ENCODE data around the gene BCO1. TPM values are rescaled to one million over a fixed set of nuclear protein-coding genes. Genes with fewer than 3 reads are reported as not detected.

Gene BCO1
- total RNA-seq, 2 donors from 2014 or later: 0.18 to 2.2 TPM

DNA sequence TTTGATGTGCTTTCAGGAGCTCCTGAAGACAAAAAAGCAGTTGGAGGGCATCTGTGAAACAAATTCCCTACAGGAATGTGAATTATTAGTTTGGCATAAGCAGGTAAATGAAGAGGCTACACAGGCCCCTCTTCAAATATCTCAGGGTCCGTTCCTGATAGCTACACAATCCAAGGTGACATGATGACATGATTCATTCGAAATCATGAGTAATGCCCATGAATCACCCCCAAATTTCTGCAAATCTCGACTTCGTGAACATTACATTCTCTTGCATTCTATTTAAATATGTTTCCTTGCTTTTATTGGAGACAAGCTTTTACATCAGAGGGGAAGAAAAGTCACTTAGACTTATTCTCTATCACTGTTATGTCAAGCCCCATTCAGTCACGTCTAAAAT is 98.6 kb downstream of the BCO1 start:
- no peaks in the 10 kb centered on the region for H3K9me3 ChIP-seq
- TF ChIP-seq, protein P1, sequence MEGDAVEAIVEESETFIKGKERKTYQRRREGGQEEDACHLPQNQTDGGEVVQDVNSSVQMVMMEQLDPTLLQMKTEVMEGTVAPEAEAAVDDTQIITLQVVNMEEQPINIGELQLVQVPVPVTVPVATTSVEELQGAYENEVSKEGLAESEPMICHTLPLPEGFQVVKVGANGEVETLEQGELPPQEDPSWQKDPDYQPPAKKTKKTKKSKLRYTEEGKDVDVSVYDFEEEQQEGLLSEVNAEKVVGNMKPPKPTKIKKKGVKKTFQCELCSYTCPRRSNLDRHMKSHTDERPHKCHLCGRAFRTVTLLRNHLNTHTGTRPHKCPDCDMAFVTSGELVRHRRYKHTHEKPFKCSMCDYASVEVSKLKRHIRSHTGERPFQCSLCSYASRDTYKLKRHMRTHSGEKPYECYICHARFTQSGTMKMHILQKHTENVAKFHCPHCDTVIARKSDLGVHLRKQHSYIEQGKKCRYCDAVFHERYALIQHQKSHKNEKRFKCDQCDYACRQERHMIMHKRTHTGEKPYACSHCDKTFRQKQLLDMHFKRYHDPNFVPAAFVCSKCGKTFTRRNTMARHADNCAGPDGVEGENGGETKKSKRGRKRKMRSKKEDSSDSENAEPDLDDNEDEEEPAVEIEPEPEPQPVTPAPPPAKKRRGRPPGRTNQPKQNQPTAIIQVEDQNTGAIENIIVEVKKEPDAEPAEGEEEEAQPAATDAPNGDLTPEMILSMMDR (IDR thresholded peaks at IDR 0.05): no peak
- TF ChIP-seq POLR2A (IDR thresholded peaks at IDR 0.05): no peak
- TF ChIP-seq POLR2AphosphoS5 (IDR thresholded peaks at IDR 0.05): no peak
- no peak overlapping the region for H3K27ac ChIP-seq
- H3K27me3 ChIP-seq (replicated peaks; ENCODE audit: insufficient read depth): no peaks in the 10 kb centered on the region
- H3K4me1 ChIP-seq (replicated peaks): no peaks in the 10 kb centered on the region
- WGBS: 90% methylated on average over 5 of the region's 5 CpGs
- DNase-seq (ENCODE audit: low spot score): no peak
- no peak overlapping the region for H3K4me3 ChIP-seq
- H3K36me3 ChIP-seq: no peaks in the 10 kb centered on the region
- intact Hi-C loops (cut with DNase I): no loop called here

Other genes starting within 250 kb of the BCO1 start
- gene CMC2, start 231.8 kb upstream of the BCO1 start, total RNA-seq: 100 to 1,000 TPM in 1 of 2 donors, 10 to 100 TPM in 1; 38.9 to 153 TPM
- 100 to 1,000 TPM in 1 of 2 donors, 10 to 100 TPM in 1; 40.6 to 103 TPM for gene CENPN, start 231.5 kb upstream of the BCO1 start, total RNA-seq
- 10 to 100 TPM; 47.1 to 62.4 TPM for gene ATMIN, start 202.8 kb upstream of the BCO1 start, total RNA-seq
- 10 to 100 TPM in 1 of 2 donors, 1 to 10 TPM in 1; 3.9 to 15.7 TPM for gene C16orf46, start 161.5 kb upstream of the BCO1 start, total RNA-seq
- 10 to 100 TPM in 1 of 2 donors, 1 to 10 TPM in 1; 7.6 to 27.5 TPM for gene GCSH, start 142.3 kb upstream of the BCO1 start, total RNA-seq
- 10 to 100 TPM in 1 of 2 donors, 1 to 10 TPM in 1; 8.2 to 10.1 TPM for gene GAN, start 76.3 kb downstream of the BCO1 start, total RNA-seq
- 10 to 100 TPM; 30.1 to 95.1 TPM for gene CMIP, start 206.1 kb downstream of the BCO1 start, total RNA-seq

Data from prostate gland (tissue), 2 donors.